Lung microvascular endothelial cell (primary cell): ENCODE measurements around the gene LZTFL1. TPM values are rescaled to one million over a fixed set of nuclear protein-coding genes. Genes with fewer than 3 reads are reported as not detected.

ENCODE experiments used
- total RNA-seq: library from RNA; depleted of rRNA; stranded (reverse); fragments of >200 nt; gene quantifications from 2 replicates; pipeline ENCODE4 v1.2.1, GENCODE V29; 2014

The LZTFL1 gene
- total RNA-seq, 1 donor from 2014 or later: 5.8 TPM

Other genes starting within 250 kb of the LZTFL1 start
- gene LIMD1, start 247.4 kb downstream of the LZTFL1 start, total RNA-seq: 12.0 and 15.1 TPM in 2 replicates
- 18.1 and 35.7 TPM in 2 replicates for gene SACM1L, start 152.7 kb downstream of the LZTFL1 start, total RNA-seq
- gene SLC6A20, start 45.6 kb downstream of the LZTFL1 start, total RNA-seq: not detected in 2 replicates
- not detected in 2 replicates for gene CCR9, start 44.4 kb upstream of the LZTFL1 start, total RNA-seq
- not detected in 2 replicates for gene CXCR6, start 101.3 kb upstream of the LZTFL1 start, total RNA-seq
- 9.6 and 11.5 TPM in 2 replicates for gene FYCO1, start 153.7 kb upstream of the LZTFL1 start, total RNA-seq
- not detected in 2 replicates for gene XCR1, start 185.4 kb upstream of the LZTFL1 start, total RNA-seq